ENCODE results near the gene MAP2K5. TPM values are rescaled to one million over a fixed set of nuclear protein-coding genes. Genes with fewer than 3 reads are reported as not detected.
"Not testable (repeated sequence)": the region's sequence is repeated elsewhere in the genome, so short reads cannot be mapped to it uniquely, and the experiment has no call there.

Gene MAP2K5
- total RNA-seq, 1 donor from 2014 or later: 29.0 TPM

DNA sequence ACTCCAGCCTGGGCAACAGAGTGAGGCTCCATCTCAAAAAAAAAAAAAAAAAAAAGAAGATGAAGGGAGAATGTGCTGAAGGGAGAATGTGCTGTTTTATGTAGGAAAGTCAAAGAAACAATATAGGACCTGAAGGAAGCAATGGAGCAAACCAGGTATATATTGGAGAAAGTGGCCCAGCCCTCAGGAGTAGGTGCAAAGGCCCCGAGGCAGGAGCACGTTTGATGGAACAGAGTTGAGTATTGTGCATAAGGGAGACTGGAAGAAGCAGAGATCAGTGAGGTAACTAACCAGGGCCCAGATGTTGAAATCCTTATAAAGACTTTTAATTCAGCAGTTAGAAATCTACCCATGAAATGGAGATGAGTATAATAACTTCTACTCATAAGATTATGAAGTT is 79.6 kb downstream of the MAP2K5 start:
- H3K27ac Mint-ChIP-seq (ENCODE audit: unreplicated experiment): no peak overlapping the region

DNA sequence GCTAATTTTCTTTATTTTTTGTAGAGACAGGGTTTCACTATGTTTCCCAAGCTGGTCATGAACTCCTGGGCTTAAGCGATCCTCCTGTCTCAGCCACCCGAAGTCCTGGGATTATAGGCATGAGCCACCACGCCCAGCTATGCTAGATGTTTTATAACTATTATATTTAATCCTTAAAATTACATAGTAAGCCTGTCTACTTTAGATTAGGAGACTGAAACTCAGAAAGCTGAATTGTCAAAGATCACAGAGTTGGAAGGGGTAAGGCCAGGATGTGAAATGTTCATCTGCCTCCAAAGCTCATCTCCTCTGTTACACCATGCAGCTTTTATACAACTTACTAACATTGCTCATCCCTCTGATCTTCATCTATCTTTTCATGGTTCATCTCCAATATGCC is 89.8 kb downstream of the MAP2K5 start:
- no peak for DNase-seq
- TF ChIP-seq, protein P1, sequence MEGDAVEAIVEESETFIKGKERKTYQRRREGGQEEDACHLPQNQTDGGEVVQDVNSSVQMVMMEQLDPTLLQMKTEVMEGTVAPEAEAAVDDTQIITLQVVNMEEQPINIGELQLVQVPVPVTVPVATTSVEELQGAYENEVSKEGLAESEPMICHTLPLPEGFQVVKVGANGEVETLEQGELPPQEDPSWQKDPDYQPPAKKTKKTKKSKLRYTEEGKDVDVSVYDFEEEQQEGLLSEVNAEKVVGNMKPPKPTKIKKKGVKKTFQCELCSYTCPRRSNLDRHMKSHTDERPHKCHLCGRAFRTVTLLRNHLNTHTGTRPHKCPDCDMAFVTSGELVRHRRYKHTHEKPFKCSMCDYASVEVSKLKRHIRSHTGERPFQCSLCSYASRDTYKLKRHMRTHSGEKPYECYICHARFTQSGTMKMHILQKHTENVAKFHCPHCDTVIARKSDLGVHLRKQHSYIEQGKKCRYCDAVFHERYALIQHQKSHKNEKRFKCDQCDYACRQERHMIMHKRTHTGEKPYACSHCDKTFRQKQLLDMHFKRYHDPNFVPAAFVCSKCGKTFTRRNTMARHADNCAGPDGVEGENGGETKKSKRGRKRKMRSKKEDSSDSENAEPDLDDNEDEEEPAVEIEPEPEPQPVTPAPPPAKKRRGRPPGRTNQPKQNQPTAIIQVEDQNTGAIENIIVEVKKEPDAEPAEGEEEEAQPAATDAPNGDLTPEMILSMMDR (IDR thresholded peaks at IDR 0.05; ENCODE audit: partially characterized antibody, unreplicated experiment): no peak
- Mint-ChIP-seq H3K27ac (ENCODE audit: unreplicated experiment) (no peak overlapping the region), H3K36me3 (ENCODE audit: unreplicated experiment) (peaks cover 6% of the 10 kb centered on the region), H3K4me1 (ENCODE audit: low read depth, unreplicated experiment) (no peaks in the 10 kb centered on the region), H3K27me3 (ENCODE audit: unreplicated experiment) (no peaks in the 10 kb centered on the region), H3K9me3 (ENCODE audit: unreplicated experiment) (no peaks in the 10 kb centered on the region), H3K4me3 (ENCODE audit: unreplicated experiment) (no peak overlapping the region)

More for the DNA sequence above, 79.6 kb downstream of the MAP2K5 start:
- TF ChIP-seq, protein P1 (IDR thresholded peaks at IDR 0.05; ENCODE audit: partially characterized antibody, unreplicated experiment): no peak
- H3K27me3 Mint-ChIP-seq (ENCODE audit: unreplicated experiment): no peaks in the 10 kb centered on the region
- no peaks in the 10 kb centered on the region for H3K4me1 Mint-ChIP-seq (ENCODE audit: low read depth, unreplicated experiment)
- H3K36me3 Mint-ChIP-seq (ENCODE audit: unreplicated experiment): peaks cover 5% of the 10 kb centered on the region
- no peak for DNase-seq
- no peak overlapping the region for H3K4me3 Mint-ChIP-seq (ENCODE audit: unreplicated experiment)
- peaks cover 2% of the 10 kb centered on the region for H3K9me3 Mint-ChIP-seq (ENCODE audit: unreplicated experiment)

DNA sequence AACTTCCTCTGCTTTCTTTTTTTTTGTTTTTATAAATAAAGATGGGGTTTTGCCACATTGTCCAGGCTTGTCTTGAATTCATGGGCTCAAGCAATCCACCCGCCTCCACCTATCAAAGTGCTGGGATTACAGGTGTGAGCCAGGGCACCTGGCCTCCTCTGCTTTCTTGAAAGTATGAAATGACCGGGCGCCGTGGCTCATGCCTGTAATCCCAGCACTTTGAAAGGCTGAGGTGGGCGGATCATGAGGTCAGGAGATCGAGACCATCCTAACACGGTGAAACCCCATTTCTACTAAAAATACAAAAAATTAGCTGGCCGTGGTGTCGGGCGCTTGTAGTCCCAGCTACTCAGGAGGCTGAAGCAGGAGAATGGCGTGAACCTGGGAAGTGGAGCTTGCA is 93.4 kb downstream of the MAP2K5 start:
- H3K4me3 Mint-ChIP-seq (ENCODE audit: unreplicated experiment); H3K27me3 Mint-ChIP-seq (ENCODE audit: unreplicated experiment); H3K27ac Mint-ChIP-seq (ENCODE audit: unreplicated experiment); H3K36me3 Mint-ChIP-seq (ENCODE audit: unreplicated experiment); H3K9me3 Mint-ChIP-seq (ENCODE audit: unreplicated experiment); H3K4me1 Mint-ChIP-seq (ENCODE audit: low read depth, unreplicated experiment); DNase-seq: not testable (repeated sequence)

DNA sequence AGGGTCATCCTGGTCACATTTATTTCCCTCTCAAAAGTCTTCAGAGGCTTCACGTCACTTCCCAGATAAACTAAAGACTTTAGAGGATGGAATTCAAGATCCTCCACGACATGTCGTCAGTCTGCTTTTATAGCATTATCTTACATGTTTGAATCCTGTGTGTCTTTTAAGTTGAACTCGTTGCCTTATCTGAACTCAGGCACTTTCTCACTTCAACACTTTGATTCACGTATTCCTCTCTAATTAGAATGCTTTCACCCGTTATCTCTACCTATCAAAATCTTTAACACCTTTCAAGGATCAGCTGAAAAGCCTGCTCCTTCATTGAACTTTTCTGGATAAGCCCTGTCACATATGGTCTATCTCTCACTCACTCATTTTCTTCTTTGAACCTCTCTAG is 97.1 kb downstream of the MAP2K5 start:
- no peaks in the 10 kb centered on the region for H3K4me1 Mint-ChIP-seq (ENCODE audit: low read depth, unreplicated experiment)
- no peak overlapping the region for H3K27ac Mint-ChIP-seq (ENCODE audit: unreplicated experiment)
- peaks cover 4% of the 10 kb centered on the region for H3K36me3 Mint-ChIP-seq (ENCODE audit: unreplicated experiment)
- H3K4me3 Mint-ChIP-seq (ENCODE audit: unreplicated experiment): no peak overlapping the region
- TF ChIP-seq, protein P1 (IDR thresholded peaks at IDR 0.05; ENCODE audit: partially characterized antibody, unreplicated experiment): no peak
- no peak for DNase-seq
- peaks cover 3% of the 10 kb centered on the region for H3K27me3 Mint-ChIP-seq (ENCODE audit: unreplicated experiment)
- no peaks in the 10 kb centered on the region for H3K9me3 Mint-ChIP-seq (ENCODE audit: unreplicated experiment)

DNA sequence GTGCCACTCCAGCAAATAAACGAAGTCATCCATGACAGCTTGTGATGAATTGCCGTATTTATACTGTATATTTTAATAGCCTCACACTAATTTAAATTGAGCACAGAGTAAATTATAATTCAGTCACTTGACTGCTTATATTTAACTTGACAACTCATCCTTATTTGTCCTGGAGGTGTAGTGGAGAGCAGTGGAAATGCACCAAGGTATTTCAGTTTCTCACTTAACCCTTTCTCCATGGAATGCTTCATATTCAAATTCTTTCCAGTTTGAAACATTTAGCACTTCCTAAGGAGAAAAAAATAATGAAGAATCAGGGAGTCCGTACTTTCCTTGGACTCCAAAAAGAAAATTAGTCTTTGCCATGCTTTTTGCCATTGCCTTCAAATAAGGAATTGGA is 99.0 kb downstream of the MAP2K5 start:
- Mint-ChIP-seq H3K4me1 (ENCODE audit: low read depth, unreplicated experiment) (no peaks in the 10 kb centered on the region), H3K4me3 (ENCODE audit: unreplicated experiment) (no peak overlapping the region), H3K36me3 (ENCODE audit: unreplicated experiment) (no peaks in the 10 kb centered on the region), H3K27ac (ENCODE audit: unreplicated experiment) (no peak overlapping the region), H3K27me3 (ENCODE audit: unreplicated experiment) (peaks cover 3% of the 10 kb centered on the region), H3K9me3 (ENCODE audit: unreplicated experiment) (no peaks in the 10 kb centered on the region)
- DNase-seq: no peak
- TF ChIP-seq, protein P1 (IDR thresholded peaks at IDR 0.05; ENCODE audit: partially characterized antibody, unreplicated experiment): peak; percentile 7

DNA sequence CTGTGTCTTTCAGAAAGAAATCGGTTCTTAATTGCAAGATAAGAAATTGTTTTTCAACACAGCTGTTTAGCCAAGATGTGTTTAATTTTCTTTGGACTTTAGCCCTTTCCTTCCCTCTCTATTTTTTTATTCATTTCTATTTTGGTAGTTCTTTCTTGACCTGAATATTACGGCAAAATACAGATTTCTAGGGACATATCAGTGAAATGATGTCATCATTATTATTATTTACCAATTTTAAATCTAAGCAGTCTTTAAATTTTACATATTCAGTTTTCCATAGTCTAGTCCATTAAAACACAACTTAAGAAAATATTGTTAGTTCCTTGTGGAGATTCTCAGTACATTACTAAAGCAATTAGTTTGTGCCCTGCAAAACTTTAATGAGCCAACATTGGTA is 104.3 kb downstream of the MAP2K5 start:
- Mint-ChIP-seq H3K27ac (ENCODE audit: unreplicated experiment) (no peak overlapping the region), H3K27me3 (ENCODE audit: unreplicated experiment) (peaks cover 3% of the 10 kb centered on the region), H3K36me3 (ENCODE audit: unreplicated experiment) (no peaks in the 10 kb centered on the region), H3K9me3 (ENCODE audit: unreplicated experiment) (peaks cover 2% of the 10 kb centered on the region), H3K4me1 (ENCODE audit: low read depth, unreplicated experiment) (no peaks in the 10 kb centered on the region), H3K4me3 (ENCODE audit: unreplicated experiment) (no peak overlapping the region)
- DNase-seq: no peak
- TF ChIP-seq, protein P1 (IDR thresholded peaks at IDR 0.05; ENCODE audit: partially characterized antibody, unreplicated experiment): no peak
